CD14-positive monocyte (primary cell): ENCODE data around the gene CLDN5. TPM values are rescaled to one million over a fixed set of nuclear protein-coding genes. Genes with fewer than 3 reads are reported as not detected.

Experiments
- DNase-seq, 3 donors: peaks; one replicate each; pipeline ENCODE4 v3.0.0-alpha.2; 2011 to 2022
- H2AFZ ChIP-seq: 2 replicates; pipeline ENCODE4 v1.6.0; 2012; ENCODE audit warnings: mild to moderate bottlenecking, low read depth, low read length, inconsistent platforms; ENCODE audit not compliant: insufficient read depth, poor library complexity, severe bottlenecking
- H3K27ac ChIP-seq, 2 donors: 1 replicate in 1 of 2; 2 replicates in 1 of 2; pipeline ENCODE4 v1.5.1; 2012 to 2013; ENCODE audit warnings: low read length in 2 of 2, control low read depth in 1 of 2, inconsistent platforms in 1 of 2, low read depth in 1 of 2, mild to moderate bottlenecking in 1 of 2
- H3K27me3 ChIP-seq, 2 donors: one replicate each; pipeline versions ENCODE4 v1.6.0 to v1.6.1; 2011 to 2013; ENCODE audit warnings: low read length in 2 of 2; ENCODE audit not compliant: control insufficient read depth in 2 of 2, insufficient read depth in 2 of 2
- H3K36me3 ChIP-seq, 2 donors: replicated peaks in 1 of 2; 1 replicate in 1 of 2; 2 replicates in 1 of 2; pipeline versions ENCODE4 v1.5.1 to v1.6.1; 2012 to 2013; ENCODE audit warnings: low read length in 2 of 2, control low read depth in 1 of 2, inconsistent platforms in 1 of 2, mild to moderate bottlenecking in 1 of 2; ENCODE audit not compliant: insufficient read depth in 2 of 2, control insufficient read depth in 1 of 2
- H3K4me1 ChIP-seq, 2 donors: 1 replicate in 1 of 2; 2 replicates in 1 of 2; pipeline versions ENCODE4 v1.5.1 to v1.6.1; 2012 to 2013; ENCODE audit warnings: low read length in 2 of 2, control low read depth in 1 of 2, inconsistent platforms in 1 of 2, mild to moderate bottlenecking in 1 of 2, moderate library complexity in 1 of 2; ENCODE audit not compliant: insufficient read depth in 2 of 2, control insufficient read depth in 1 of 2
- H3K4me2 ChIP-seq: replicated peaks from 2 replicates; pipeline ENCODE3; 2012; ENCODE audit warnings: low read length, moderate library complexity, mild to moderate bottlenecking; ENCODE audit not compliant: poor library complexity, severe bottlenecking; ENCODE audit errors: extremely low read depth
- H3K4me3 ChIP-seq, 3 experiments: fragments of 200-600 bp in 1 of 3; sonication (generic) in 1 of 3; replicated peaks in 1 of 3; 1 replicate in 2 of 3; 2 replicates in 1 of 3; pipeline ENCODE4 v1.5.1; 2011 to 2013; ENCODE audit warnings: low read length in 3 of 3, mild to moderate bottlenecking in 3 of 3, control low read depth in 2 of 3, low read depth in 2 of 3, inconsistent platforms in 1 of 3, moderate library complexity in 1 of 3
- H3K79me2 ChIP-seq: 2 replicates; pipeline ENCODE4 v1.6.0; 2012; ENCODE audit warnings: mild to moderate bottlenecking, control low read depth, inconsistent platforms, low read length, moderate library complexity; ENCODE audit not compliant: insufficient read depth
- H3K9ac ChIP-seq: 2 replicates; pipeline ENCODE4 v1.6.0; 2017; ENCODE audit warnings: low read length, mild to moderate bottlenecking; ENCODE audit not compliant: insufficient read depth, poor library complexity, severe bottlenecking
- H3K9me3 ChIP-seq, 2 donors: replicated peaks in 1 of 2; 1 replicate in 1 of 2; 2 replicates in 1 of 2; pipeline versions ENCODE4 v1.5.1 to v1.6.1; 2012 to 2013; ENCODE audit warnings: low read length in 2 of 2, control low read depth in 1 of 2; ENCODE audit not compliant: control insufficient read depth in 1 of 2, insufficient read depth in 1 of 2
- H4K20me1 ChIP-seq: 2 replicates; pipeline ENCODE4 v1.6.0; 2012; ENCODE audit warnings: mild to moderate bottlenecking, low read length, control low read depth, moderate library complexity; ENCODE audit not compliant: insufficient read depth
- H3K27ac Mint-ChIP-seq, 7 donors: one replicate each; pipeline ENCODE4 v1.8.0; 2020; ENCODE audit warnings: mild to moderate bottlenecking in 7 of 7, mixed read lengths in 7 of 7, moderate library complexity in 6 of 7, inconsistent platforms in 2 of 7
- H3K27me3 Mint-ChIP-seq, 3 donors: one replicate each; pipeline ENCODE4 v1.8.0; 2021 to 2022; ENCODE audit warnings: low read depth in 3 of 3, mild to moderate bottlenecking in 3 of 3, mixed read lengths in 3 of 3, moderate library complexity in 3 of 3, inconsistent platforms in 1 of 3
- H3K36me3 Mint-ChIP-seq, 2 donors: one replicate each; pipeline ENCODE4 v1.8.0; 2020; ENCODE audit warnings: mixed read lengths in 2 of 2, inconsistent platforms in 1 of 2, mild to moderate bottlenecking in 1 of 2
- H3K4me1 Mint-ChIP-seq: one replicate; pipeline ENCODE4 v1.8.0; 2020; ENCODE audit warnings: mild to moderate bottlenecking, mixed read lengths
- H3K4me3 Mint-ChIP-seq, 2 donors: one replicate each; pipeline ENCODE4 v1.8.0; 2020; ENCODE audit warnings: mild to moderate bottlenecking in 2 of 2, mixed read lengths in 2 of 2, moderate library complexity in 1 of 2
- H3K9me3 Mint-ChIP-seq, 7 donors: one replicate each; pipeline ENCODE4 v1.8.0; 2020 to 2022; ENCODE audit warnings: mixed read lengths in 7 of 7, mild to moderate bottlenecking in 6 of 7, moderate library complexity in 6 of 7, inconsistent platforms in 2 of 7
- CTCF ChIP-seq: fragments of 200-600 bp; IDR thresholded peaks from one replicate; pipeline ENCODE4 v1.8.0; 2022; ENCODE audit warnings: antibody characterized with exemption, mild to moderate bottlenecking
- WGBS: methylation state at CpG from one replicate; pipeline ENCODE4 v1.1.5; 2013; ENCODE audit warnings: missing lambda C conversion rate; ENCODE audit not compliant: insufficient coverage; 5-methylcytosine and 5-hydroxymethylcytosine counted together
- intact Hi-C, 2 donors: fragments of 100-400 bp; cut with micrococcal nuclease; formaldehyde crosslinking; loops; one replicate each; pipeline versions ENCODE4 v1.15.0 to v1.15.1; 2023
- polyA plus RNA-seq, 3 donors: library from polyadenylated mRNA; depleted of rRNA in 1 of 3; unstranded in 2 of 3; stranded (reverse) in 1 of 3; fragments of 300-500 nt in 2 of 3; fragments of >200 nt in 1 of 3; fragmentation: Illumina TruSeq in 2 of 3; gene quantifications; 1 replicate in 2 of 3; 2 replicates in 1 of 3; pipeline ENCODE4 v1.2.3, GENCODE V29; 2012 to 2021

CLDN5 gene
- polyA plus RNA-seq, 3 donors, result 0.05 to 0.35 (median 0.27) TPM

GRCh38 chr22:19482297-19482696 lies 41.9 kb downstream of the CLDN5 start:
- H3K4me3 Mint-ChIP-seq, result no peak overlapping the region
- 96% methylated on average over 6 of the region's 9 CpGs for WGBS
- intact Hi-C loops, result no loop called here
- H4K20me1 ChIP-seq, result peaks cover 16% of the 10 kb centered on the region
- peaks cover 22% of the 10 kb centered on the region for H3K4me1 Mint-ChIP-seq
- H3K4me3 ChIP-seq, result no peak overlapping the region
- TF ChIP-seq CTCF, result no peak
- H3K27ac Mint-ChIP-seq, result peak overlapping the region in 1 of 7 donors; percentile 15
- H3K4me2 ChIP-seq, result no peak overlapping the region
- H2AFZ ChIP-seq, result no peak overlapping the region
- no peaks in the 10 kb centered on the region for H3K27me3 Mint-ChIP-seq
- peaks cover 4 to 25% of the 10 kb centered on the region in 2 donors for H3K36me3 ChIP-seq
- no peaks in the 10 kb centered on the region for H3K27me3 ChIP-seq
- H3K9ac ChIP-seq, result no peak overlapping the region
- H3K36me3 Mint-ChIP-seq, result peaks cover 15 to 29% of the 10 kb centered on the region in 2 donors
- no peak overlapping the region for H3K27ac ChIP-seq
- peaks cover 34% of the 10 kb centered on the region for H3K79me2 ChIP-seq
- H3K9me3 Mint-ChIP-seq, result peaks cover 0 to 1% (median 0%) of the 10 kb centered on the region in 7 donors
- H3K4me1 ChIP-seq, result peaks cover 22 to 25% of the 10 kb centered on the region in 2 donors
- no peaks in the 10 kb centered on the region for H3K9me3 ChIP-seq
- DNase-seq, result no peak

GRCh38 chr22:19480789-19481188 lies 43.4 kb downstream of the CLDN5 start:
- Histone ChIP-seq H3K79me2 (peaks cover 47% of the 10 kb centered on the region), H3K9ac (no peak overlapping the region), H3K4me3 (no peak overlapping the region), H3K4me2 (no peak overlapping the region), H3K36me3 (peaks cover 4 to 27% of the 10 kb centered on the region in 2 donors), H4K20me1 (peaks cover 26% of the 10 kb centered on the region), H3K9me3 (no peaks in the 10 kb centered on the region), H2AFZ (no peak overlapping the region), H3K27ac (no peak overlapping the region), H3K27me3 (no peaks in the 10 kb centered on the region), H3K4me1 (peaks cover 22 to 28% of the 10 kb centered on the region in 2 donors)
- no peak overlapping the region for H3K4me3 Mint-ChIP-seq
- peaks cover 14 to 25% of the 10 kb centered on the region in 2 donors for H3K36me3 Mint-ChIP-seq
- H3K27me3 Mint-ChIP-seq, result no peaks in the 10 kb centered on the region
- peaks cover 0 to 1% (median 0%) of the 10 kb centered on the region in 7 donors for H3K9me3 Mint-ChIP-seq
- DNase-seq, result no peak
- WGBS, result 83% methylated on average over 7 of the region's 10 CpGs
- intact Hi-C loops, result no loop called here
- peaks cover 27% of the 10 kb centered on the region for H3K4me1 Mint-ChIP-seq
- peak overlapping the region in 1 of 7 donors; percentile 5 for H3K27ac Mint-ChIP-seq
- no peak for TF ChIP-seq CTCF
